Ovary (tissue), 9 donors: ENCODE results near the gene MS4A6A. TPM values are rescaled to one million over a fixed set of nuclear protein-coding genes. Genes with fewer than 3 reads are reported as not detected.

Source experiments
- DNase-seq, 5 donors: peaks; one replicate each; pipeline ENCODE4 v3.0.0-alpha.2; 2019 to 2020
- H3K27ac ChIP-seq, 2 donors: fragments of 200-600 bp; one replicate each; pipeline versions ENCODE4 v1.5.1 to v1.8.0; 2019 to 2022
- H3K27me3 ChIP-seq: fragments of 200-600 bp; one replicate; pipeline ENCODE4 v1.8.0; 2022
- H3K36me3 ChIP-seq: fragments of 200-600 bp; sonication (generic); one replicate; pipeline ENCODE4 v1.5.1; 2019
- H3K4me1 ChIP-seq: one replicate; pipeline ENCODE4 v1.8.1; 2013; ENCODE audit warnings: mild to moderate bottlenecking, moderate library complexity; ENCODE audit not compliant: insufficient read depth
- H3K4me3 ChIP-seq: fragments of 200-600 bp; sonication (generic); one replicate; pipeline ENCODE4 v1.5.1; 2017
- H3K9me3 ChIP-seq, 2 donors: fragments of 200-600 bp in 1 of 2; sonication (generic) in 1 of 2; one replicate each; pipeline versions ENCODE4 v1.5.1 to v1.8.1; 2013 to 2019; ENCODE audit warnings: mild to moderate bottlenecking in 1 of 2, moderate library complexity in 1 of 2
- EP300 ChIP-seq: sonication (generic); formaldehyde crosslinking; IDR thresholded peaks from one replicate; pipeline ENCODE4 v1.6.1; 2017; ENCODE audit warnings: antibody characterized with exemption
- POLR2A ChIP-seq: fragments of 450-650 bp; IDR thresholded peaks from one replicate; pipeline ENCODE4 v1.6.1; 2017; ENCODE audit warnings: antibody characterized with exemption, mild to moderate bottlenecking, moderate library complexity
- WGBS, 3 donors: extraction: QIAGEN DNeasy Blood & Tissue Kit in 1 of 3; methylation state at CpG; one replicate each; pipeline versions ENCODE4 v1.1.5 to v1.1.7; 2013 to 2017; 5-methylcytosine and 5-hydroxymethylcytosine counted together
- intact Hi-C, 4 donors: fragments of 100-400 bp; cut with DNase I; formaldehyde crosslinking; loops; one replicate each; pipeline versions ENCODE4 v1.11.0 to v1.15.1; 2022 to 2023
- polyA plus RNA-seq, 2 donors: library from polyadenylated mRNA; stranded (reverse); fragments of 200-250 nt in 1 of 2; fragments of 350-450 nt in 1 of 2; fragmentation: Illumina TruSeq in 1 of 2; extraction: RNeasy Lipid Tissue Mini Kit (QIAGEN cat#74804) in 1 of 2; gene quantifications; one replicate each; pipeline ENCODE4 v1.2.3, GENCODE V29; 2013 to 2014
- total RNA-seq, 7 donors: library from RNA; depleted of rRNA in 2 of 7; stranded (reverse); fragments of >200 nt in 2 of 7; fragmentation: NEBNext Ultra II Directional in 3 of 7; extraction: Animal tissue kit (Norgen Biotek cat#: 25700) in 3 of 7; gene quantifications; one replicate each; pipeline versions ENCODE4 v1.1.0 to v1.2.4, GENCODE V29; 2016 to 2023
- TF ChIP-seq, protein P1 (sequence below), 3 donors: fragments of 450-650 bp in 2 of 3; fragments of 200-600 bp in 1 of 3; IDR thresholded peaks; one replicate each; pipeline versions ENCODE4 v1.5.1 to v1.8.0; 2016 to 2022; ENCODE audit warnings: antibody characterized with exemption in 3 of 3, mild to moderate bottlenecking in 1 of 3
- donor health status: DM: no; HTN: no; CAD: no; lungs with moderate emphysema.
- donor health status: DM: no; HTN: no; CAD: no.
- donor health status: Bipolar disorder and iron deficiency.
- donor health status: DM: yes; HTN: yes; CAD: no.
- donor health status: DM: no; HTN: no; CAD: no.
- donor health status: DM: yes; HTN: yes; CAD: no.

The MS4A6A gene
- total and polyA plus RNA-seq, 9 donors, result 8.1 to 150 (median 28.9) TPM

DNA sequence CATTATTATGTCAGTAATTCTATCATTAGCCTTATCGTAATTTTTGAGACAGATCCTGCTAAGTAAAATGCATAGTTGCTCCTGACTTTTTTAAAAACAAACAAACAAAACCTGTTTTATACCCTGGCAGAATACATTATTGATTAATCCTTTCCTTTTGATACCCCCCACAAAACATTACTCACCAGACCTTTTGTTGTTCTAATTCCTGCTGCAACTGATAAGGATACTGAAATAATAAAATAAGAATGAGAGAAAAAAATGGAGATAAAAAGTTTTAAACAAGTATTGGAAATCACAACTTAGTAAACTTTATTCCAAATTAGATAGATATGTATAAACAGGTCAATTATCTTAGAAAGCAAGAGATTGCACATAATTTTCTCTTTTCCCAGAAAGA is 31.5 kb upstream of the MS4A6A start:
- no peak overlapping the region for H3K27ac ChIP-seq
- intact Hi-C loops, result loop anchor here in 1 of 4 donors (10.0 kb wide), 1 partner anchor 1830 kb away; no protein-coding TSS in a partner anchor
- TF ChIP-seq, protein P1, sequence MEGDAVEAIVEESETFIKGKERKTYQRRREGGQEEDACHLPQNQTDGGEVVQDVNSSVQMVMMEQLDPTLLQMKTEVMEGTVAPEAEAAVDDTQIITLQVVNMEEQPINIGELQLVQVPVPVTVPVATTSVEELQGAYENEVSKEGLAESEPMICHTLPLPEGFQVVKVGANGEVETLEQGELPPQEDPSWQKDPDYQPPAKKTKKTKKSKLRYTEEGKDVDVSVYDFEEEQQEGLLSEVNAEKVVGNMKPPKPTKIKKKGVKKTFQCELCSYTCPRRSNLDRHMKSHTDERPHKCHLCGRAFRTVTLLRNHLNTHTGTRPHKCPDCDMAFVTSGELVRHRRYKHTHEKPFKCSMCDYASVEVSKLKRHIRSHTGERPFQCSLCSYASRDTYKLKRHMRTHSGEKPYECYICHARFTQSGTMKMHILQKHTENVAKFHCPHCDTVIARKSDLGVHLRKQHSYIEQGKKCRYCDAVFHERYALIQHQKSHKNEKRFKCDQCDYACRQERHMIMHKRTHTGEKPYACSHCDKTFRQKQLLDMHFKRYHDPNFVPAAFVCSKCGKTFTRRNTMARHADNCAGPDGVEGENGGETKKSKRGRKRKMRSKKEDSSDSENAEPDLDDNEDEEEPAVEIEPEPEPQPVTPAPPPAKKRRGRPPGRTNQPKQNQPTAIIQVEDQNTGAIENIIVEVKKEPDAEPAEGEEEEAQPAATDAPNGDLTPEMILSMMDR (IDR thresholded peaks at IDR 0.05), result no peak
- TF ChIP-seq EP300 (no peak), POLR2A (no peak)
- H3K9me3 ChIP-seq, result no peaks in the 10 kb centered on the region
- DNase-seq, result no peak
- no peaks in the 10 kb centered on the region for H3K27me3 ChIP-seq
- no peaks in the 10 kb centered on the region for H3K36me3 ChIP-seq
- no peak overlapping the region for H3K4me3 ChIP-seq
- WGBS, 3 donors, result 64 to 78% (median 77%) methylated on average over 1 of the region's 1 CpG
- H3K4me1 ChIP-seq, result no peaks in the 10 kb centered on the region

DNA sequence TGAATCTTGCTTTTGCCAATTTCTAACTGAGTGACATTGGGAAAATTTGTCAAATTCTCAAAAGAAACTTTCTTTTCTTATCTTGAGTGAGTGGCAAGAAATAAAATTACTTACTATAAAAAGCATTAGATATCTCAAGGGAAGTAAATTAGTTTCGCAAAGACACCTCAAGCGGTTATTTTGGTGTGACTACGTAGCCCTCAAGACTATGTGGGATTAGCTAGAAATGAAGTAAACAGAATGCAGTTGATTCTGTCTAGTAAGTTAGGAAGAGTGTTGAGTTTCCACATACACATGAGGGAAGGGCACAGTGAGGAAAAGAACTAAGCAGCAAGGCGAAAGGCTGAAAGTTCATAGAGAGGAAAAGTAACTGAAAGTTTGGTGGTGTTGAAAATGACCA is 28.3 kb upstream of the MS4A6A start:
- no peak for DNase-seq
- Histone ChIP-seq H3K27ac (no peak overlapping the region), H3K36me3 (no peaks in the 10 kb centered on the region), H3K4me1 (no peaks in the 10 kb centered on the region), H3K4me3 (no peak overlapping the region), H3K27me3 (no peaks in the 10 kb centered on the region), H3K9me3 (no peaks in the 10 kb centered on the region)
- TF ChIP-seq POLR2A, result no peak
- TF ChIP-seq, protein P1 (IDR thresholded peaks at IDR 0.05), result no peak
- no peak for TF ChIP-seq EP300
- intact Hi-C loops, result loop anchor here in 1 of 4 donors (10.0 kb wide), 1 partner anchor 1834 kb away; no protein-coding TSS in a partner anchor
- 95% methylated on average over 4 of the region's 4 CpGs for WGBS, 3 donors

DNA sequence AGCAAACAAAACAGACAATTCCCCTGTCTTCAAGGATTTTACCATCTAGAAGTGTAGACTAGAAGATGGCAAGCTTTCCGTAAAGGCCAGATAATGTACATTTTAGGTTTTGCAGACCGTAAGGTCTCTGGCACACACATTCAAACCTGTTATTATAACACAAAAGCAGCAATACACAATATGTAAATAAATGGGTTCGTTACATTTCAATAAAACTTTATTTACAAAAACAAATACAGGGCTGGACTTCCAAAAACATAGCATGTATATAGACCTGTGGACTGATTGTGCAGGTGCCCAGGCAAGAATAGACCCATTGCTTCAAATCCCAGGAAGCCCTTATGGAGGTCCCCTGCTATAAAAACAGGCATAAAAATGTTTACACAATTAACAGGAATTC is 27.1 kb upstream of the MS4A6A start:
- Histone ChIP-seq H3K4me3 (no peak overlapping the region), H3K9me3 (no peaks in the 10 kb centered on the region), H3K36me3 (no peaks in the 10 kb centered on the region), H3K27ac (no peak overlapping the region), H3K27me3 (no peaks in the 10 kb centered on the region), H3K4me1 (no peaks in the 10 kb centered on the region)
- intact Hi-C loops, result loop anchor here in 1 of 4 donors (10.0 kb wide), 1 partner anchor 1835 kb away; no protein-coding TSS in a partner anchor
- DNase-seq, result no peak
- TF ChIP-seq, protein P1 (IDR thresholded peaks at IDR 0.05), result no peak
- no peak for TF ChIP-seq POLR2A
- no peak for TF ChIP-seq EP300
- WGBS, 3 donors, result 93 to 95% (median 95%) methylated on average over 3 of the region's 3 CpGs

DNA sequence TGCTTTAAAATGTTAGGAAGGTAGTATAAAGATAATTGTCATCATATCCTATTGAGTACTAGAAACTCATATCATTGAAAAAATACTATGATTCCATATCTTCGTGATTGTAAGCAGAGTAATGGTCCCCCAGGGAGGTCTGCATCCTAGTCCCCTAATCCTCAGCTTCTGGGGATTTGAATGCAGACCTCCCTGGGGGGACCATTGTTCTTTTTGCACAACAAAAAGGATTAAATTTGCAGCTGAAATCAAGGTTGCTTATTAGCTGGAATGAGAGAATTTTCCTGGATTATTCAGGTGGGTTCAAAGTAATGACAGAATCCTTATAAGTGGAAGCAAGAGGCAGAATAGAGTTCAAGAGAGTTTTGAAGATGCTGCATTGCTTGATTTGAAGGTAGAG is 26.1 kb upstream of the MS4A6A start:
- no peak for TF ChIP-seq EP300
- no peak for TF ChIP-seq POLR2A
- TF ChIP-seq, protein P1 (IDR thresholded peaks at IDR 0.05), result no peak
- no peaks in the 10 kb centered on the region for H3K4me1 ChIP-seq
- H3K36me3 ChIP-seq, result no peaks in the 10 kb centered on the region
- H3K27me3 ChIP-seq, result no peaks in the 10 kb centered on the region
- WGBS, 3 donors, result 50 to 66% (median 52%) methylated on average over 1 of the region's 1 CpG
- no peaks in the 10 kb centered on the region for H3K9me3 ChIP-seq
- no peak overlapping the region for H3K27ac ChIP-seq
- intact Hi-C loops, result no loop called here
- H3K4me3 ChIP-seq, result no peak overlapping the region
- no peak for DNase-seq
